ENCODE results near the gene ZFP36. TPM values are rescaled to one million over a fixed set of nuclear protein-coding genes. Genes with fewer than 3 reads are reported as not detected.

The ZFP36 gene
- polyA plus RNA-seq, 2 of the 4 experiments (the other 2 are of a cell fraction) = 22.1 to 29.1 TPM

DNA sequence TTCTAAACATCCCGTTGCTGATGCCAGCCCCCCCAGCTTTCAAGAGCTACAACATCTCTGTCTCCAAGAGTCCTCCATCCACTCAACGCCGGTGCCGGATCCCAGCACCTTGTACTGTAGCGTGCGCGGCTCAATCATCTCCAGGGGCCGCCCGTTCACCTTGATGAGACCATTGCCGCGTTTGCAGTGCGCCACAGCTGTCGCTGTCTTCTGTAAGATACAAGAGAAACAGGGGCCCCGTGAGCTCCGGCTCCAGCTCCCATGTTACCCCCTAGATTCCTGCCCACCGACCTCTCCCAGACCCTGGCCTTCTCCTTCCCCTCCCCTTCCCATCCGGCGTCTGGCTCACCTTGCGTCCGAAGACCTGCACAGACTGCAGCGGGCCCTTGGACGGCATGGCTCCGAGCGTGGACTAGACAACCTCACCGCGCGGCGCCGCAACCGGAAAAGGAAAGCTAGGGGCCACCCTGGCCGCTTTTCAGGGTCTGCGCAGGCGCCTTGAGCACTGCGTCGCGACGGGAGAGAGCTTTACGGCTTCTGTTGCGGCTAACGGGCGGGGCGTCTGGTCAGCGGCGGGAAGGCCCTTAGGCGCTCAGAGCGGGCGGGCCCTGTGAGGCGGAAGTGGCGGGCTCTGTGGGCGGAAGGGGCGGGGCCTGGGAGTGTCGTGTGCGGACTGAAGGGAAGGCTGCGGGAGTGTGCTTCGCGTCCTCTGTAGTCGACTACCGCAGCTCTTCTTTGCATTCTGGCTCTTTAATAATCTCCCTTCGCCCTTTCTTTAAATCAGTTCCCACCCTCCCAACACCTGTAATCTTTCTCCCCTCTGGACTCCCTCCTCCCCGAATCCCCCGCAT, 29.1 kb downstream of the ZFP36 start, which contains the start of gene RPS16 (continued):
- TF ChIP-seq, protein P1, sequence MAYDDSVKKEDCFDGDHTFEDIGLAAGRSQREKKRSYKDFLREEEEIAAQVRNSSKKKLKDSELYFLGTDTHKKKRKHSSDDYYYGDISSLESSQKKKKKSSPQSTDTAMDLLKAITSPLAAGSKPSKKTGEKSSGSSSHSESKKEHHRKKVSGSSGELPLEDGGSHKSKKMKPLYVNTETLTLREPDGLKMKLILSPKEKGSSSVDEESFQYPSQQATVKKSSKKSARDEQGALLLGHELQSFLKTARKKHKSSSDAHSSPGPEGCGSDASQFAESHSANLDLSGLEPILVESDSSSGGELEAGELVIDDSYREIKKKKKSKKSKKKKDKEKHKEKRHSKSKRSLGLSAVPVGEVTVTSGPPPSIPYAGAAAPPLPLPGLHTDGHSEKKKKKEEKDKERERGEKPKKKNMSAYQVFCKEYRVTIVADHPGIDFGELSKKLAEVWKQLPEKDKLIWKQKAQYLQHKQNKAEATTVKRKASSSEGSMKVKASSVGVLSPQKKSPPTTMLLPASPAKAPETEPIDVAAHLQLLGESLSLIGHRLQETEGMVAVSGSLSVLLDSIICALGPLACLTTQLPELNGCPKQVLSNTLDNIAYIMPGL (CRISPR knock-in tag; IDR thresholded peaks at IDR 0.05; ENCODE audit: borderline replicate concordance) = 0 out of 2 replicates have a peak, but pooled peaks have one; percentile 7
- TF ChIP-seq MAZ (IDR thresholded peaks at IDR 0.05; ENCODE audit: borderline replicate concordance, low read depth, low read length) = 0 out of 2 replicates have a peak, but pooled peaks have one; percentile 60
- TF ChIP-seq FOSB (CRISPR knock-in tag; IDR thresholded peaks at IDR 0.05) = peak; percentile 80
- TF ChIP-seq HEYL (CRISPR knock-in tag; IDR thresholded peaks at IDR 0.05) = no peak
- peak; percentile 92 for TF ChIP-seq POLR2A (IDR thresholded peaks at IDR 0.05; ENCODE audit: low read length)
- TF ChIP-seq, protein P2, sequence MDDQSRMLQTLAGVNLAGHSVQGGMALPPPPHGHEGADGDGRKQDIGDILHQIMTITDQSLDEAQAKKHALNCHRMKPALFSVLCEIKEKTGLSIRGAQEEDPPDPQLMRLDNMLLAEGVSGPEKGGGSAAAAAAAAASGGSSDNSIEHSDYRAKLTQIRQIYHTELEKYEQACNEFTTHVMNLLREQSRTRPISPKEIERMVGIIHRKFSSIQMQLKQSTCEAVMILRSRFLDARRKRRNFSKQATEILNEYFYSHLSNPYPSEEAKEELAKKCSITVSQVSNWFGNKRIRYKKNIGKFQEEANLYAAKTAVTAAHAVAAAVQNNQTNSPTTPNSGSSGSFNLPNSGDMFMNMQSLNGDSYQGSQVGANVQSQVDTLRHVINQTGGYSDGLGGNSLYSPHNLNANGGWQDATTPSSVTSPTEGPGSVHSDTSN (IDR thresholded peaks at IDR 0.05) = peak; percentile 53
- TF ChIP-seq JUNB (IDR thresholded peaks at IDR 0.05) = no peak
- peak; percentile 97 for TF ChIP-seq PHF8 (IDR thresholded peaks at IDR 0.05; ENCODE audit: borderline replicate concordance, low read depth)
- no peak; a peak in 1 of 4 replicates for TF ChIP-seq CEBPB (IDR thresholded peaks at IDR 0.05)
- TF ChIP-seq, protein P3, sequence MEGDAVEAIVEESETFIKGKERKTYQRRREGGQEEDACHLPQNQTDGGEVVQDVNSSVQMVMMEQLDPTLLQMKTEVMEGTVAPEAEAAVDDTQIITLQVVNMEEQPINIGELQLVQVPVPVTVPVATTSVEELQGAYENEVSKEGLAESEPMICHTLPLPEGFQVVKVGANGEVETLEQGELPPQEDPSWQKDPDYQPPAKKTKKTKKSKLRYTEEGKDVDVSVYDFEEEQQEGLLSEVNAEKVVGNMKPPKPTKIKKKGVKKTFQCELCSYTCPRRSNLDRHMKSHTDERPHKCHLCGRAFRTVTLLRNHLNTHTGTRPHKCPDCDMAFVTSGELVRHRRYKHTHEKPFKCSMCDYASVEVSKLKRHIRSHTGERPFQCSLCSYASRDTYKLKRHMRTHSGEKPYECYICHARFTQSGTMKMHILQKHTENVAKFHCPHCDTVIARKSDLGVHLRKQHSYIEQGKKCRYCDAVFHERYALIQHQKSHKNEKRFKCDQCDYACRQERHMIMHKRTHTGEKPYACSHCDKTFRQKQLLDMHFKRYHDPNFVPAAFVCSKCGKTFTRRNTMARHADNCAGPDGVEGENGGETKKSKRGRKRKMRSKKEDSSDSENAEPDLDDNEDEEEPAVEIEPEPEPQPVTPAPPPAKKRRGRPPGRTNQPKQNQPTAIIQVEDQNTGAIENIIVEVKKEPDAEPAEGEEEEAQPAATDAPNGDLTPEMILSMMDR (IDR thresholded peaks at IDR 0.05) = no peak
- no peak; the same call in 1 of the 2 replicates for TF ChIP-seq POLR2AphosphoS2 (conservative IDR thresholded peaks at IDR 0.05; ENCODE audit: low read length)
- TF ChIP-seq RNF2 (IDR thresholded peaks at IDR 0.05; ENCODE audit: borderline replicate concordance, low read depth) = no peak
- TF ChIP-seq EHMT2 (IDR thresholded peaks at IDR 0.05; ENCODE audit: low read depth) = no peak
- TF ChIP-seq JUN (IDR thresholded peaks at IDR 0.05) = peak; percentile 99 to 100
- TF ChIP-seq ZSCAN20 (CRISPR knock-in tag; IDR thresholded peaks at IDR 0.05) = no peak
- peak; percentile 80 for TF ChIP-seq GATA3 (IDR thresholded peaks at IDR 0.05; ENCODE audit: borderline replicate concordance)
- peak; percentile 62 for TF ChIP-seq CHD2 (IDR thresholded peaks at IDR 0.05; ENCODE audit: low read length, partially characterized antibody)
- peak; percentile 88 for TF ChIP-seq RARB (CRISPR knock-in tag; IDR thresholded peaks at IDR 0.05)
- no peak for TF ChIP-seq EP300 (IDR thresholded peaks at IDR 0.05)
- no peak for TF ChIP-seq NR3C1 (IDR thresholded peaks at IDR 0.05)
- no peak for TF ChIP-seq ZFP36 (IDR thresholded peaks at IDR 0.05; ENCODE audit: borderline replicate concordance, partially characterized antibody)
- TF ChIP-seq CBX2 (IDR thresholded peaks at IDR 0.05; ENCODE audit: borderline replicate concordance, low read depth) = no peak
- TF ChIP-seq CBX8 (IDR thresholded peaks at IDR 0.05) = no peak
- TF ChIP-seq TP53 (CRISPR knock-in tag; IDR thresholded peaks at IDR 0.05) = peak; percentile 82; the same call in 1 of the 2 replicates
- TF ChIP-seq ZNF302 (CRISPR knock-in tag; IDR thresholded peaks at IDR 0.05) = no peak
- no peak for TF ChIP-seq CHD4 (IDR thresholded peaks at IDR 0.05; ENCODE audit: borderline replicate concordance)
- TF ChIP-seq RCOR1 (IDR thresholded peaks at IDR 0.05; ENCODE audit: low read depth, low read length) = no peak
- TF ChIP-seq HOXB5 (CRISPR knock-in tag; IDR thresholded peaks at IDR 0.05) = peak; percentile 79; the same call in 1 of the 2 replicates
- TF ChIP-seq, protein P4, sequence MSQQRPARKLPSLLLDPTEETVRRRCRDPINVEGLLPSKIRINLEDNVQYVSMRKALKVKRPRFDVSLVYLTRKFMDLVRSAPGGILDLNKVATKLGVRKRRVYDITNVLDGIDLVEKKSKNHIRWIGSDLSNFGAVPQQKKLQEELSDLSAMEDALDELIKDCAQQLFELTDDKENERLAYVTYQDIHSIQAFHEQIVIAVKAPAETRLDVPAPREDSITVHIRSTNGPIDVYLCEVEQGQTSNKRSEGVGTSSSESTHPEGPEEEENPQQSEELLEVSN (IDR thresholded peaks at IDR 0.05; ENCODE audit: borderline replicate concordance, low read depth) = peak; percentile 89
- TF ChIP-seq MYC (IDR thresholded peaks at IDR 0.05; ENCODE audit: borderline replicate concordance, low read length) = peak; percentile 98
- TF ChIP-seq MAFK (IDR thresholded peaks at IDR 0.05; ENCODE audit: partially characterized antibody) = no peak
- TF ChIP-seq NPAS2 (CRISPR knock-in tag; IDR thresholded peaks at IDR 0.05; ENCODE audit: borderline replicate concordance) = no peak
- TF ChIP-seq FOXS1 (CRISPR knock-in tag; IDR thresholded peaks at IDR 0.05) = no peak
- TF ChIP-seq, protein P5, sequence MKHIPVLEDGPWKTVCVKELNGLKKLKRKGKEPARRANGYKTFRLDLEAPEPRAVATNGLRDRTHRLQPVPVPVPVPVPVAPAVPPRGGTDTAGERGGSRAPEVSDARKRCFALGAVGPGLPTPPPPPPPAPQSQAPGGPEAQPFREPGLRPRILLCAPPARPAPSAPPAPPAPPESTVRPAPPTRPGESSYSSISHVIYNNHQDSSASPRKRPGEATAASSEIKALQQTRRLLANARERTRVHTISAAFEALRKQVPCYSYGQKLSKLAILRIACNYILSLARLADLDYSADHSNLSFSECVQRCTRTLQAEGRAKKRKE (CRISPR knock-in tag; IDR thresholded peaks at IDR 0.05; ENCODE audit: low read depth) = 0 out of 2 replicates have a peak, but pooled peaks have one; percentile 46
